GM06990 (cell line): ENCODE measurements around the gene COL23A1.
"Not testable (repeated sequence)": the region's sequence is repeated elsewhere in the genome, so short reads cannot be mapped to it uniquely, and the experiment has no call there.

ENCODE experiments used
- DNase-seq: peaks from one replicate; pipeline ENCODE4 v3.0.0-alpha.2; 2011; ENCODE audit not compliant: insufficient read length; ENCODE audit errors: extremely low read depth
- H3K27me3 ChIP-seq: replicated peaks from 2 replicates; pipeline ENCODE4 v1.6.0; 2011; ENCODE audit warnings: low read length; ENCODE audit not compliant: control insufficient read depth, insufficient read depth
- H3K36me3 ChIP-seq: 2 replicates; pipeline ENCODE4 v1.5.1; 2011; ENCODE audit warnings: low read length; ENCODE audit not compliant: control insufficient read depth, insufficient read depth
- H3K4me3 ChIP-seq: replicated peaks from 2 replicates; pipeline ENCODE4 v1.5.1; 2011; ENCODE audit warnings: low read depth, mild to moderate bottlenecking, control low read depth, low read length
- TF ChIP-seq, protein P1 (sequence below): IDR thresholded peaks from 2 replicates; pipeline ENCODE4 v1.5.1; 2011; ENCODE audit warnings: low read length, control low read depth, mild to moderate bottlenecking, inconsistent platforms; ENCODE audit not compliant: insufficient read depth, poor library complexity, severe bottlenecking

The COL23A1 gene

DNA sequence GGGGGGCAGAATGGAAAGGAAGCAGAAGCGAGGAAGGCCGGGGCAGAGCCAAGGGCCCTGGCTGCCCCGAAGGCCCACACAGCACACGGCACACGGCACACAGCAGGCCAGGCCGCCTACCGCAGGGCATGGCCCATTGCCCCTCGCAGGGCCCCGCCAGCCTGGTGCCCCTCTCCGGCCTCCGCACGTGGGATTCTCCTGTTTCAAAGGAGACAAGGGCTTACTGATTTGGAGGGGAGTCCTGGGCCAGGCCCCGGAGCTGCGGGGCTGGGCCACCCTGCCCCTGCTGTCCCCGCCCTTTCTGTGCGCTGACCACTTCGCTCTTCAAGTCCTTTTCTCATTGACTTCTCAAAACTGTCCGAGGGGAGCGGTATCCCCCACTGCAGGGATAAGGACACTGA is 349.9 kb downstream of the COL23A1 start:
- Histone ChIP-seq H3K36me3 (no peaks in the 10 kb centered on the region), H3K4me3 (no peak overlapping the region), H3K27me3 (no peaks in the 10 kb centered on the region)
- TF ChIP-seq, protein P1, sequence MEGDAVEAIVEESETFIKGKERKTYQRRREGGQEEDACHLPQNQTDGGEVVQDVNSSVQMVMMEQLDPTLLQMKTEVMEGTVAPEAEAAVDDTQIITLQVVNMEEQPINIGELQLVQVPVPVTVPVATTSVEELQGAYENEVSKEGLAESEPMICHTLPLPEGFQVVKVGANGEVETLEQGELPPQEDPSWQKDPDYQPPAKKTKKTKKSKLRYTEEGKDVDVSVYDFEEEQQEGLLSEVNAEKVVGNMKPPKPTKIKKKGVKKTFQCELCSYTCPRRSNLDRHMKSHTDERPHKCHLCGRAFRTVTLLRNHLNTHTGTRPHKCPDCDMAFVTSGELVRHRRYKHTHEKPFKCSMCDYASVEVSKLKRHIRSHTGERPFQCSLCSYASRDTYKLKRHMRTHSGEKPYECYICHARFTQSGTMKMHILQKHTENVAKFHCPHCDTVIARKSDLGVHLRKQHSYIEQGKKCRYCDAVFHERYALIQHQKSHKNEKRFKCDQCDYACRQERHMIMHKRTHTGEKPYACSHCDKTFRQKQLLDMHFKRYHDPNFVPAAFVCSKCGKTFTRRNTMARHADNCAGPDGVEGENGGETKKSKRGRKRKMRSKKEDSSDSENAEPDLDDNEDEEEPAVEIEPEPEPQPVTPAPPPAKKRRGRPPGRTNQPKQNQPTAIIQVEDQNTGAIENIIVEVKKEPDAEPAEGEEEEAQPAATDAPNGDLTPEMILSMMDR, result no peak
- DNase-seq, result peak; percentile 39

DNA sequence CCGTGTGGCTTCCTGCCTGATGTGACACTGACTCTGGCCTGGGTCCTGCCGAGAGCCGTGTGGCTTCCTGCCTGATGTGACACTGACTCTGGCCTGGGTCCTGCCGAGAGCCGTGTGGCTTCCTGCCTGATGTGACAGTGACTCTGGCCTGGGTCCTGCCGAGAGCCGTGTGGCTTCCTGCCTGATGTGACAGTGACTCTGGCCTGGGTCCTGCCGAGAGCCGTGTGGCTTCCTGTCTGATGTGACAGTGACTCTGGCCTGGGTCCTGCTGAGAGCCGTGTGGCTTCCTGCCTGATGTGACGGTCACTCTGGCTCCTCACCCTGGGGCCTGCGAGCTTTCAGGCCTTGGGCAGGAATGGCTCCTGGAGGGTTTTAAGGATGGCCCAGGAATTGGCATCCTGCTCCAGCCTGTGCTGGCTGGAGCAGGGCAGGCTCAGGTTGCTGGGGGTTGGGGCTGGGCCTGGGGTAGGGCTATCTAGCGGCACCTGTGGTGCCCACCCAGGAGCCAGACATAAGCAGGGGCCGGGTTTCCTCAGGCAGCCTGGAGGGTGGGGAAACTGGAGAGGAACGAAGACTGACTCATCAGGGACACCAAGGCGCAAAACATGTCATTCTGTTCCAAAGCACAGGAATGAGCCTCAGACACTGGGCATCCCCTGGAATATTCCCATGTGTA is 350.4 kb downstream of the COL23A1 start:
- H3K27me3 ChIP-seq, H3K36me3 ChIP-seq, H3K4me3 ChIP-seq: not testable (repeated sequence)
- DNase-seq, result peak; percentile 69

DNA sequence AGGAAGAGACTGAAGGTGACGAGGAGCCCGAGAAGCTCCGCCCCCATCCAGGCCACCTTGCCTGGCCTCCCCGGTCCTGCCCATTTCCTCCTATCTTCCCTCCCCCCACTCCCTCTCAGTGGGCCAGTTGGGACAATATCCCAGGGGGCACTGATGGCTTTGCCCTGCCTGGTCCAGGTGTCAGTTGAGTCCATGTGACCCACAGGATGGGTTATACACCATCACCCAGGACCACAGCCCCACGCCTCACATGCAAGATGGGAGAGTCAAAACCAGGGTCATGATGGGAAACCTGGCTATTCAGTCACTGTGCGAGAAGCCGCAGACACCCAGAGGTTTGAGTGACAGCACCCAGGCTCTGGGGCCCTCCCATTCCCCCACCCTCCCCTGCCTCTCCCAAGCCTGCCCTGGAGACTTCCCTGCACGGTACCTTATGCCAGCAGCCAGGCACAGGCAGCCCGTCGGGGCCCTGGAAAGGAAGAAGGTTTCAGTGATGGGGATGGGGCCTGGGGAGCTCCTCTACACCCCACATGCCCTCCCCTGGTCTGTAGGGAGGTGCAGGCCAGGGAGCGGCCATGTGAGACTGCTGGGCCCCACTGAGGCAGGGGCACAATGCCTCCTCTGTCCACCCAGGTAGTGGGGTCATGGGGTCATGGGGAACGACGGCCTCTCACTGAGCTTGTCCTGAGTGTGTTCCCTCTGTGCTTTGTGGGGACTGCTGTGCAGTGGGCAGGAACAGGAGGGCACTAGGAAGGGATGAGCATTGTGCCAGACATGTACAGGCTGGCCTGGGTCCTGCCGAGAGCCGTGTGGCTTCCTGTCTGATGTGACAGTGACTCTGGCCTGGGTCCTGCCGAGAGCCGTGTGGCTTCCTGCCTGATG is 351.2 kb downstream of the COL23A1 start:
- Histone ChIP-seq H3K4me3 (no peak overlapping the region; the same call in none of the 2 replicates), H3K27me3 (no peaks in the 10 kb centered on the region), H3K36me3 (no peaks in the 10 kb centered on the region)
- DNase-seq, result peak; percentile 67
- TF ChIP-seq, protein P1, result no peak

DNA sequence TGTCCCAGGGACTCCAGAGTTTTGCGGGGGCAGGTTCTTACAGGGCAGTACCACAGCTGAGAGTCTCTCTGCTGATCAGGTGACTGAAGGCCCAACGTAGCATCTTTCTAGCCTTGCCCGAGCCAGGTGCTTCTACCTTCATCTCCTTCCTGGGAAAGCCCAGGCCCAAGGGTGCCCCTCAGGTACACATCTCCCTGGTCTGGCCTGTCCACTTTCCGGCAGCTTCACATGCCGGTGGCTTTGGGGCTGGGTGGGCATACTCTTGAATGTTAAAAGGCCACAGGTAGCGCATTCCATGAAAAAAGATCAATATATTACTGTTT is 351.9 kb downstream of the COL23A1 start:
- TF ChIP-seq, protein P1, result no peak
- H3K4me3 ChIP-seq, result no peak overlapping the region
- H3K27me3 ChIP-seq, result no peaks in the 10 kb centered on the region
- no peak for DNase-seq
- no peaks in the 10 kb centered on the region for H3K36me3 ChIP-seq

DNA sequence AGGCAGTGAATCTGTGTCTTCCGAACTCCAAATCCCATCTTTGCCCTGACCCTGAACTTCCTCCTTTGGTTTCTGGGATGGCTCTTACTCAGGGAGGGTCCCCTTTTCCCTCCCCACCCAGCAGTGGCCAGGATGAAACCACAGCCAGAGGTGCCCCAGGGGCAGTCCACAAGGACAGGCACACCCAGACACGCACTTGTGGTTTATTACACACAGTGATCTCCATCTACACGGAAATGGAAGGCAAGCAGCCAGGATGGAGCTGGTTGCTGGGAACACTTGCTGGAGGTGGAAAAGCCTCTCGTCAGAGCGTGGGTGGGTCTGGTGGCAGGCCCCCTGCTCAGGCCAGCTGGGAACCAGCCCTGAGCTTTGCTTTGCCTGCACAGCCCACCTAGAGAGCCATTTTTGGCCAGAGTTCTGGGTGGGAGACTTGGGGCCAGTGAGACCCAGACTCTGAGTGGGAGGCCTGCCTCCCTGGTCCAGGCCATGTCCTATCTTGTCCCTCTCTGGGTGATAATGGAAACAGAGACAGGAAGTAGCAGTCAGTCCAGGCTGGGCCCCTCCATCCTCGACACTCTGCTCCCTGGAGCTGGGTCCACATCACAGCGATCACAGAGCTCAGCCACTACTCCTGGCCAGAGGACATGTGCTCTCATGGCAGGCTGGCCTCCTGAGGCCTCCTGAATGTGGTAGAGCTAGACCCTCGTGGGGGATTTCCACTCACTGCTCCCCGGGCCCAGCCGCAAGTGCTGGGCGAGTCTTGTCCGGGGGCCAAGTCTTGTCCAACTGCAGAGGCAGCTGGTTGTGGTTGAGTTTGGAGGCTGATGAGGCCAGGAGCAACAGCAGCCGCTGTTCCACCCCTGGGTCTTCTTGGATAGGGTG is 352.5 kb downstream of the COL23A1 start:
- Histone ChIP-seq H3K4me3 (no peak overlapping the region), H3K36me3 (no peaks in the 10 kb centered on the region), H3K27me3 (no peaks in the 10 kb centered on the region)
- DNase-seq, result no peak
- TF ChIP-seq, protein P1, result no peak
